Measurements from ENCODE around the gene BEST4.
"Not testable (repeated sequence)": the region's sequence is repeated elsewhere in the genome, so short reads cannot be mapped to it uniquely, and the experiment has no call there.

The BEST4 gene

DNA sequence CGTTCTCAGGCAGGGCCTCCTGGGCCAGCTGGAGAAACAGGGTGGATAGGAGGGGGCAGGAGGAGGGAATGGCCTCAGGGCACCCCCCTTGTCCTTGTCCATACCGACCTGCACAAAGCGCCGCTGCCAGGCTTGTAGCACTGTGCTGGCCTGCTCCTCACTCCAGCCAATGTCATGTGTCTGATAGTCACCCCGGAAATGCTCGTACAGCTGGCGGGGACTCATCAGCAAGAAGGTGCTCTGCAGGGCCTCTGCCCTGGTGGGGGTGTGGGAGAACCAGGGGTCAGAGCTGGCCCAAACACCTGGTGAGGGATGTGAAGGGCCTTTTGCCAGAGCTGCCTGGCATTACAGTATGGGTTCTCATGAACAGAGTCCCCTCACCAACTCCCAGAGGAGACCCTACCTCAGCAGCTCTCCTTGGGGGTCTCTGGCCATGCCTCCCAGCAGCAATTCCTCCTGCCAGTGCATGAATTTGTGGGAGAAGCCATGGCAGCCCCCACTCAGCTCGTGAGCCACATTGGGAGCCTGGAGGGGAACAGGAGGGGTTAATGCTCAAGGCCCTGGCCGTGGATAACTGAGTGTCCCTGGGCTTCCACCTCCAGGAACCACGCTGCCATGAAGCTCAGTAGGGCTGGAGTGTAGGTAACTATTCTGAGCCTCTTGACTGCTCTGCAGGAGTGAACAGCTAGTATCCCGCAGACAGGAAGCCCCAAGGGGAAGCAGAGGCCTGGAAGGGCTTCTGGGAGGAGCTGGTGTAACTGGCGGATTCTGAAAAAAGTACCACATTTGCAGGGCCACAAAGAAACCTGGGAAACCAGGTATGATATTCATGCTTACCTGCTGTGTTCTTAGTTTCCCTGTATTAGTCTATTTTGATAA is 41.8 kb upstream of the BEST4 start:
- no peak overlapping the region for H3K4me3 ChIP-seq (ENCODE audit: low read depth, low read length)
- in situ Hi-C loops (cut with HindIII; ENCODE audit: low sequenced_read_pairs) = no loop called here
- TF ChIP-seq, protein P1, sequence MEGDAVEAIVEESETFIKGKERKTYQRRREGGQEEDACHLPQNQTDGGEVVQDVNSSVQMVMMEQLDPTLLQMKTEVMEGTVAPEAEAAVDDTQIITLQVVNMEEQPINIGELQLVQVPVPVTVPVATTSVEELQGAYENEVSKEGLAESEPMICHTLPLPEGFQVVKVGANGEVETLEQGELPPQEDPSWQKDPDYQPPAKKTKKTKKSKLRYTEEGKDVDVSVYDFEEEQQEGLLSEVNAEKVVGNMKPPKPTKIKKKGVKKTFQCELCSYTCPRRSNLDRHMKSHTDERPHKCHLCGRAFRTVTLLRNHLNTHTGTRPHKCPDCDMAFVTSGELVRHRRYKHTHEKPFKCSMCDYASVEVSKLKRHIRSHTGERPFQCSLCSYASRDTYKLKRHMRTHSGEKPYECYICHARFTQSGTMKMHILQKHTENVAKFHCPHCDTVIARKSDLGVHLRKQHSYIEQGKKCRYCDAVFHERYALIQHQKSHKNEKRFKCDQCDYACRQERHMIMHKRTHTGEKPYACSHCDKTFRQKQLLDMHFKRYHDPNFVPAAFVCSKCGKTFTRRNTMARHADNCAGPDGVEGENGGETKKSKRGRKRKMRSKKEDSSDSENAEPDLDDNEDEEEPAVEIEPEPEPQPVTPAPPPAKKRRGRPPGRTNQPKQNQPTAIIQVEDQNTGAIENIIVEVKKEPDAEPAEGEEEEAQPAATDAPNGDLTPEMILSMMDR (IDR thresholded peaks at IDR 0.05; ENCODE audit: low read depth, low read length, missing control alignments) = no peak
- DNase-seq (ENCODE audit: low read depth) = no peak

DNA sequence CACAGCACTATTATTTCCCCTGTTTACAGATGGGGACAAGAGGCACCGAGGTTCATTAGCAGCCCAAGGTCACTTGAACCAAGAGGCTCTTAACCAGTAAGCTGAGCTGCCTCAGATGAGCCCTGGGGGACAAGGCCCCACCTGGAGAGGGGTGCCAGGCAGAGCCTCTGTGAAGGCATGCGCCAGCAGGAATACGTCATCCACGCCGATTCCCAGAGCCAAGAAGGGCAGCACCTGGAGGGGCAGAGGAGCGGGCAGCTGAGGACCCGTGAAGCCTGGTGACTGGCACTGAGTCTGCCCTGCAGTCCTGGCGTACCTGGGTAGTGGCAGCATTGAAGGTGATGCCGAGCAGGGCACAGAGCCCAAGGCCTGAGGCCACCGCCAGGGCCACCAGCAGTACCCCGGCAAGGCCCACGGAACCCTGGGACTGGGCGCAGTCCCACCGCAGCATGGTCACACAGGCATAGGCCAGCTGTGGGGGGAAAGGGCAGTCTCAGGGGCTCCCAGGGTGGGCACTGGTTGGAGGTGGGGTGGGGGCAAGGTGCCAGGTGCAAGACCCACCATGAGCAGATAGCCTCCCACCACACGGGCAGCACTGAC is 41.0 kb upstream of the BEST4 start:
- TF ChIP-seq, protein P1 (IDR thresholded peaks at IDR 0.05; ENCODE audit: low read depth, low read length, missing control alignments) = no peak
- in situ Hi-C loops (cut with HindIII; ENCODE audit: low sequenced_read_pairs) = no loop called here
- DNase-seq (ENCODE audit: low read depth) = no peak
- no peak overlapping the region for H3K4me3 ChIP-seq (ENCODE audit: low read depth, low read length)

DNA sequence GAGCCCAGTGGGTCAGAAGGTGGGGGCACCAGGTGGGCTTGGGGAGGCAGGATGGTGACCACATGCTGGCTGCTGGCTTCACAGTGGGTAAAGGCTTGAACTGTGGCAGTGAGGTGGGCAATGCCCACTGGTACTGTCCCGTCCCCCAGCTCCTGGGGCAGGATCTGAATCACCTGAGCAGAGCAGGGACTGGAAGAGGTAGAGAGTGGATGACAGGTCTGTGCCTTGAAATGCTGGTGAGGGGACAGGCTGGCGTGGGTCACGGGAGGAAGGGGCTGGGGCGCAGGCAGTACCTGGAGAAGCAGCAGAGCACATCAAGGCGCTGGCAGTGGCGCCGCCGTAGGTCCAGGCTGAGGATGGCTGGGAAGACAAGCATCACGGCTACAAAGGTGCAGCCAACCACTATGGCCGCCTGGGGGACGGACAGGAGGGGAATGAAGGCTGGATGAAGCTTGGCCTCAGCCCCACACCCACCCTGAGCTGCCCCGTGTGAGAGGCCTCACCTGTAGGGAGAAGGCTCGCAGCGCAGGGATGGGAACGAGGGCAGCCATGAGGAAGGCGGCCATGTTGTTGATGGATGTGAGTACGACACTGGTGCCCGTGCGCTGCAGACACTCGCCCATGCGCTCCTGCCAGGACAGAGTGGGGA is 40.2 kb upstream of the BEST4 start:
- no peak overlapping the region for H3K4me3 ChIP-seq (ENCODE audit: low read depth, low read length)
- TF ChIP-seq, protein P1 (IDR thresholded peaks at IDR 0.05; ENCODE audit: low read depth, low read length, missing control alignments) = no peak
- in situ Hi-C loops (cut with HindIII; ENCODE audit: low sequenced_read_pairs) = no loop called here
- DNase-seq (ENCODE audit: low read depth) = no peak

DNA sequence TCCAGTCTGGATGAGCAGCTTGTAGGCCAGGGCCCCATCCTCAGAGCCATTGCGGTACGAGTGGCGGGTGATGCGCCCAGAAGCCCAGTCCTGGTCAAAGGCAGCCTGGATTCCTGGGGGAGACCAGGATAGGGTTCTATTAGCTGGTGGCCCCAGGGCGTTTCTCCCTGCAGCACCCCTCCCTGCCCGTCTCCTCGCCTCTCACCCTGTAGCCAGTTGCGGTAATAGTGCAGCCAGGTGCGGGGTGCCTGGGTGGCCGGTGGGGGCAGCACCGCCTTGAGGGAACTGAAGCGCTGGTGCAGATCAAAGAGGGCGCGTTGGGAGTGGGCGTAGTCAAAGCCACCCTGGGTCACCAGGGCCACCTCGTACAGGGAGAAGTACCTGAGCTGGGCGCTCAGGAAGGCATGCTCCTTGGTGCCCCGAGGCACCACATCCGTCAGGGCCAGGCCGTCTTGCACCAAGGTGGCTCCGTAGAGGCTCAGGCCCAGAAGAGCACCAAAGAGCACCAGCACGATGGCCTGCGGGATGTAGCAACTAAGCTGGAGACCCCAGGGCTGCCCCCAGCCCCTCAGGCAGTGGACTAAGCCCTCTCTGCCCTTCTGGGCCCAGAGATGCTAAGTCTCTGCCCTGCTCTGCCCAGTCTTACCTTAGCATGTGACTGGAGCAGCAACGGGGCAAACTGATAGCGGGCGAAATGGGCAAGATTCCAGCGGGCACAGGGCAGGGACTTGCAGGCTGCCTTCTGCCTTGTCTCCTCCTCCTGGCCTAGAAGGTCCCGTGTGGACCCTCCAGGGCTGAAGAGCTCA is 39.4 kb upstream of the BEST4 start:
- no peak for DNase-seq (ENCODE audit: low read depth)
- in situ Hi-C loops (cut with HindIII; ENCODE audit: low sequenced_read_pairs) = no loop called here
- TF ChIP-seq, protein P1 (IDR thresholded peaks at IDR 0.05; ENCODE audit: low read depth, low read length, missing control alignments) = no peak
- H3K4me3 ChIP-seq (ENCODE audit: low read depth, low read length) = no peak overlapping the region

DNA sequence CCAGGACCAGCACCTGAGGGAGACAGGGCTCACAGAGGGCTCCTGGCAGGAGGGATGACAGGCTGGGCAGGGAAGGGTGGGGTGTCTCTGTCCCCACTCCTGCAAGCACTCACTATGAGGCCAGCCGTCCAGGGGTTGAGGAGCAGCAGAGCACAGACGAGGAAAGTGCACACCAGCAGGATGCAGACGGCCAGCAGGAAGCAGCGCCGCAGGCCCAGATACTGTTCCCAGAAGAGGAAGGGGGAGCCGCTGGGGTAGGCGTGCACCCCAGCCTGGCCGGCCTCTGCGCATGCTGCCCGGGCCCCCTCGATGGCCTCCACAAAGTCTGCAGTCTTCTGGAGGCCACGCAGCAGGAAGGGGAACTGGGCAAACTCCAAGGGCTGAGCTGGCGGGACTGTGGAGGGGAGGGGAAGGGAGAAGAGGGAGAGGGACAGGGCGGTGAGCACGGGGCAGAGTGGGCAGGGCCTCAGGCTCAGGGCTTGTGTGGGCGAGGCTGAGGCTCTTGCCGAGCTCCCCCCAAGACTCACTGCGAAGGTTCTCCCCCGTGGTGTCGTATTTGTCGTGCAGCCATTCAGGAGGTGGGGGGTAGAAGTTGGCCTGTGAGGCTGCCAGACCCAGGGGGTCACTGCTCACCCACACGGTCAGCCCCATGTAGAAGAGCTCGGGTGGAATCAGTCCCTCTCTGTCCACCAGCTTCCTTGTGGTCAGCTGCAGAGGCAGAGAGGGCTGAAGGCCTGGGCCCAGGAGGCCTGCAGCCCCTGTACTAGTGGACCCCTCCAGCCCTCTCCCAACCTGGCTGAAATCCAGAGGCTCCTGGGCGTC is 38.6 kb upstream of the BEST4 start:
- in situ Hi-C loops (cut with HindIII; ENCODE audit: low sequenced_read_pairs) = no loop called here
- TF ChIP-seq, protein P1 (IDR thresholded peaks at IDR 0.05; ENCODE audit: low read depth, low read length, missing control alignments) = no peak
- H3K4me3 ChIP-seq (ENCODE audit: low read depth, low read length) = no peak overlapping the region
- DNase-seq (ENCODE audit: low read depth) = no peak

DNA sequence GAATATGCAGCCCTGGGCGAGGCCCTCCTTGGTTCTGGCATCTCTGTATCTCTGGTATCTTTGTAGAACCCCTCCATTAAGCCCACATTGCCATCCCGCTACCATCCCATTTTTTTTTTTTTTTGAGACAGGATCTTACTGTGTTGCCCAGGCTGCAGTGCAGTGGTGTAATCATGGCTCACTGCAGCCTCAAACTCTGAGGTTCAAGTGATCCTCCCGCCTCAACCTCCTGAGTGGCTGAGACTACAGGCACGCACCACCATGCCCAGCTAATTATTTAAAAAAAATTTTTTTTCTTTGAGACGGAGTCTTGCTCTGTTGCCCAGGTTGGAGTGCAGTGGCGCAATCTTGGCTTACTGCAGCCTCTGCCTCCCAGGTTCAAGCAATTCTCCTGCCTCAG is 36.4 kb upstream of the BEST4 start:
- H3K4me3 ChIP-seq (ENCODE audit: low read depth, low read length); DNase-seq (ENCODE audit: low read depth); in situ Hi-C loops (cut with HindIII; ENCODE audit: low sequenced_read_pairs): not testable (repeated sequence)
